ENCODE data around the gene FRMD4A.
A peak's percentile ranks its signal among the peaks of the same experiment; 100 is the strongest.

Gene FRMD4A

GRCh38 chr10:14039968-14040668 is 290.6 kb downstream of the FRMD4A start:
- ATAC-seq, result no peak

- ATAC-seq, result no peak
Observed at GRCh38 chr10:14036233-14036632, 294.5 kb downstream of the FRMD4A start.

- ATAC-seq, result no peak
Observed at GRCh38 chr10:14035506-14035905, 295.2 kb downstream of the FRMD4A start.

- ATAC-seq, result no peak
Observed at GRCh38 chr10:14032406-14032998, 298.2 kb downstream of the FRMD4A start.

- ATAC-seq, result no peak
Observed at GRCh38 chr10:14026325-14026724, 304.4 kb downstream of the FRMD4A start.

GRCh38 chr10:14025283-14026189 is 305.2 kb downstream of the FRMD4A start:
- ATAC-seq, result no peak

GRCh38 chr10:14024329-14025202 is 306.2 kb downstream of the FRMD4A start:
- ATAC-seq, result no peak

GRCh38 chr10:14023673-14024328 is 306.9 kb downstream of the FRMD4A start:
- peak in 1 of 2 donors; percentile 13 for ATAC-seq

GRCh38 chr10:14022954-14023672 is 307.6 kb downstream of the FRMD4A start:
- no peak for ATAC-seq

- ATAC-seq, result no peak
Observed at GRCh38 chr10:14022052-14022451, 308.7 kb downstream of the FRMD4A start.

- ATAC-seq, result no peak
Observed at GRCh38 chr10:14020037-14020664, 310.6 kb downstream of the FRMD4A start.

- ATAC-seq, result no peak
Observed at GRCh38 chr10:14017467-14017866, 313.3 kb downstream of the FRMD4A start.

GRCh38 chr10:14016931-14017333 is 313.8 kb downstream of the FRMD4A start:
- no peak for ATAC-seq

- no peak for ATAC-seq
Observed at GRCh38 chr10:14016011-14016536, 314.6 kb downstream of the FRMD4A start.

GRCh38 chr10:14014423-14014822 is 316.3 kb downstream of the FRMD4A start:
- ATAC-seq, result no peak

- no peak for ATAC-seq
Observed at GRCh38 chr10:14010769-14011574, 319.8 kb downstream of the FRMD4A start.

- ATAC-seq, result no peak
Observed at GRCh38 chr10:14010101-14010558, 320.6 kb downstream of the FRMD4A start.

GRCh38 chr10:14009371-14010100 is 321.2 kb downstream of the FRMD4A start:
- peak; percentile 82 to 86 for ATAC-seq

GRCh38 chr10:14008740-14009080 is 322.0 kb downstream of the FRMD4A start:
- ATAC-seq, result peak; percentile 22 to 23
